ENCODE data around the gene PRM3. TPM values are rescaled to one million over a fixed set of nuclear protein-coding genes. Genes with fewer than 3 reads are reported as not detected.

Gene PRM3
- total and polyA plus RNA-seq, 5 donors from 2014 or later: not detected

GRCh38 chr16:11308493-11309283, 35.3 kb upstream of the PRM3 start:
- Mint-ChIP-seq H3K4me1 (peaks cover 0 to 40% (median 17%) of the 10 kb centered on the region in 4 donors), H3K9me3 (no peaks in the 10 kb centered on the region), H3K27ac (peak overlapping the region in 2 of 3 donors; percentile 85 to 90), H3K27me3 (peaks cover 4% of the 10 kb centered on the region), H3K36me3 (no peaks in the 10 kb centered on the region), H3K4me3 (no peak overlapping the region)
- H3K27me3 ChIP-seq (ENCODE audit: control insufficient read depth, insufficient read depth, low read length): no peaks in the 10 kb centered on the region
- no peak overlapping the region for H3K27ac ChIP-seq (ENCODE audit: insufficient read depth, low read length, poor library complexity, severe bottlenecking)
- H3K4me3 ChIP-seq (ENCODE audit: low read depth, low read length): no peak overlapping the region
- H3K9me3 ChIP-seq (ENCODE audit: control insufficient read depth in 2 of 2, low read length in 2 of 2): no peaks in the 10 kb centered on the region
- H3K4me1 ChIP-seq (ENCODE audit: control insufficient read depth, insufficient read depth, low read length, poor library complexity, severe bottlenecking): peaks cover 43% of the 10 kb centered on the region
- H3K36me3 ChIP-seq (ENCODE audit: control insufficient read depth, insufficient read depth, low read length): no peaks in the 10 kb centered on the region
- DNase-seq (no peak), ATAC-seq (ENCODE audit: low read depth in 2 of 2) (no peak)

DNA sequence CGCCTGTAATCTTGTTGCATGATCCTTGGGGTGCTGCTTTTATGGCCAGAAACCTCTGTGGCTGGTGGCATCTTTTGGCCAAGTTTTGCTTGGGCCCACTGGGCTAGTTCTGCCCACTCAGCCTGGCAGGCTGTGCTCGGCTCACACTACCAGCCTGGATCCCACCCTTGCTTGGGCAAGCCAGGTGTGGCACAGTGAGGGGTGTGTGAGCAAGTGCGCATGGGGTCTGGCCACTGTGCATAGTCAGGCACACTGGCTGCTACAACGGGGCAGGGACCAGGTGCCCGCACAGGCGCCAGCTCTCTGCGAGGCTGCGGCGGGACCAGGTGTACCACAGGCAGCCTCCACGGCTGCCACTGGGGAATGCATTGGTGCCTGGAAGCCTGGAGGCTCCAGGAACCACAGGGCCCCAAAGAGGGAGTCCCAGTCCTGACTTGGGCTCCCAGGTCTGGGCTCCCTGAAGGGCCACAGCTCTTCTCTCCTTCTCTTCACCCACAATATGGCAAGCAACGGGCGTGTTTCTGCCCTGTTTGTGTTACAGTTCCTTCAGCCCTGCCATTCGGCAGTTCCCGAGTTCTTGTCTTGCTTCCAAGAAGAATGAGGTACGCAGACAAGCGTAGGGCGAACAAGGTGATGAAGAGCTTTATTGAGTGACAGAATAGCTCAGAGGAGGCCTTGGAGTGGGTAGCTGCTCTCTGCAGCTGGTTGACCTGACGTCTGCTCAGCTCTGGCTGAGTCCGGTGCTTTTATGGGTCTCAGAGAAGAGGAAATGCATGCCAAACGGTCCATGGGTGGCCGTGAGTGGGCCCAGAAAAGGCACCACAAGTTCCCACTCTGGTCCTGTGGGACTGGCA, 34.4 kb upstream of the PRM3 start:
- peak overlapping the region in 1 of 3 donors; percentile 85 for H3K27ac Mint-ChIP-seq
- no peaks in the 10 kb centered on the region for H3K9me3 ChIP-seq (ENCODE audit: control insufficient read depth in 2 of 2, low read length in 2 of 2)
- peaks cover 4% of the 10 kb centered on the region for H3K27me3 Mint-ChIP-seq
- no peaks in the 10 kb centered on the region for H3K36me3 ChIP-seq (ENCODE audit: control insufficient read depth, insufficient read depth, low read length)
- H3K4me3 ChIP-seq (ENCODE audit: low read depth, low read length): no peak overlapping the region
- peaks cover 0 to 32% (median 11%) of the 10 kb centered on the region in 4 donors for H3K4me1 Mint-ChIP-seq
- no peaks in the 10 kb centered on the region for H3K9me3 Mint-ChIP-seq
- peaks cover 37% of the 10 kb centered on the region for H3K4me1 ChIP-seq (ENCODE audit: control insufficient read depth, insufficient read depth, low read length, poor library complexity, severe bottlenecking)
- DNase-seq (no peak), ATAC-seq (ENCODE audit: low read depth in 2 of 2) (no peak)
- no peaks in the 10 kb centered on the region for H3K36me3 Mint-ChIP-seq
- peak overlapping the region in 1 of 4 donors; percentile 12 for H3K4me3 Mint-ChIP-seq
- no peaks in the 10 kb centered on the region for H3K27me3 ChIP-seq (ENCODE audit: control insufficient read depth, insufficient read depth, low read length)
- no peak overlapping the region for H3K27ac ChIP-seq (ENCODE audit: insufficient read depth, low read length, poor library complexity, severe bottlenecking)

DNA sequence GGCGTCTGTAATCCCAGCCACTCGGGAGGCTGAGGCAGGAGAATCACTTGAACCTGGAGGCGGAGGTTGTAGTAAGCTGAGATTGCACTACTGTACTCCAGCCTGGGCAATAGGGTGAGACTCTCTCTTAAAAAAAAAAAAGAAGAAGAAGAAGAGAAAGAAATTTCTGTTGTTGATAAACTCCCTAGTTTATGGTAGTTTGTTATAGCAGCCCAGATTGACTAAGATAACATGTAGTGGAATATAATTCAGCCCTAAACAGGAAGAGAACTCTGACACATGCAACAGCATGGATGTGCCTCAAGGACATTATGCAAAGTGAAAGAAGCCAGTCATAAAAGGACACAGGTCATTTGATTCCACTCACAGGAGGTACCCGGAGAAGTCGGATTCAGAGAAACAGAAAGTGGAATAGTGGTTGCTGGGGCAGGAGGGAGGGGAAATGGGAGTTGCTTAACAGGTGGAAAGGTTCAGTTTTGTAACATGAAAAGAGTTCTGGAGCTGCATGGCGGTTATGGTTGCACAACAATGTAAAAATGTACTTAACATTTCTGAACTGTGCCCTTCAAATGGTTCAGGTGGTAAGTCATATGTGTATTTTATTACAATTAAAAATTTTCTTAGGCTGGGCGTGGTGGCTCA, 33.7 kb upstream of the PRM3 start:
- Mint-ChIP-seq H3K4me3 (peak overlapping the region in 1 of 4 donors; percentile 0), H3K9me3 (no peaks in the 10 kb centered on the region), H3K27me3 (peaks cover 4% of the 10 kb centered on the region), H3K4me1 (peaks cover 0 to 24% (median 9%) of the 10 kb centered on the region in 4 donors), H3K27ac (peak overlapping the region in 1 of 3 donors; percentile 74), H3K36me3 (no peaks in the 10 kb centered on the region)
- Histone ChIP-seq H3K4me1 (ENCODE audit: control insufficient read depth, insufficient read depth, low read length, poor library complexity, severe bottlenecking) (peaks cover 31% of the 10 kb centered on the region), H3K27me3 (ENCODE audit: control insufficient read depth, insufficient read depth, low read length) (no peaks in the 10 kb centered on the region), H3K36me3 (ENCODE audit: control insufficient read depth, insufficient read depth, low read length) (no peaks in the 10 kb centered on the region), H3K27ac (ENCODE audit: insufficient read depth, low read length, poor library complexity, severe bottlenecking) (no peak overlapping the region), H3K9me3 (ENCODE audit: control insufficient read depth in 2 of 2, low read length in 2 of 2) (no peaks in the 10 kb centered on the region), H3K4me3 (ENCODE audit: low read depth, low read length) (no peak overlapping the region)
- ATAC-seq (ENCODE audit: low read depth in 2 of 2) (no peak), DNase-seq (no peak)

DNA sequence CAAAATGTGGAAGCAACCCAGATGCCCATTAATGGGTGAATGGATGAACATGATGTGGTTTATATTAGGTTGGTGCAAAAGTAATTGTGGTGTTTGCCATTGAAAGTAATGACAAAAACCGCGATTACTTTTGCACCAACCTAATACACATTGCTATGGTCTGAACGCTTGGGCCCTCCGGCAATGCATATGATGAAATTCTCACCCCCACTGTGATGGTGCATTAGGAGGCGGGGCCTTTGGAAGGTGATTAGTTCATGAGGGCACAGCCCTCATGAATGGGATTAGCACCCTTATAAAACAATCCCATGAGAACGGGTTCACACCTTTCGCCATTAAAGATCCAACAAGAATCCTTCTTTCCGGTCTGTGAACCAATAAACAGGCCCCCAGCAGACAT, 33.0 kb upstream of the PRM3 start:
- Mint-ChIP-seq H3K9me3 (no peaks in the 10 kb centered on the region), H3K27ac (no peak overlapping the region), H3K27me3 (peaks cover 4% of the 10 kb centered on the region), H3K36me3 (no peaks in the 10 kb centered on the region), H3K4me1 (peaks cover 0 to 18% (median 9%) of the 10 kb centered on the region in 4 donors), H3K4me3 (no peak overlapping the region)
- Histone ChIP-seq H3K4me3 (ENCODE audit: low read depth, low read length) (no peak overlapping the region), H3K27me3 (ENCODE audit: control insufficient read depth, insufficient read depth, low read length) (no peaks in the 10 kb centered on the region), H3K36me3 (ENCODE audit: control insufficient read depth, insufficient read depth, low read length) (no peaks in the 10 kb centered on the region), H3K9me3 (ENCODE audit: control insufficient read depth in 2 of 2, low read length in 2 of 2) (no peaks in the 10 kb centered on the region), H3K4me1 (ENCODE audit: control insufficient read depth, insufficient read depth, low read length, poor library complexity, severe bottlenecking) (peaks cover 24% of the 10 kb centered on the region), H3K27ac (ENCODE audit: insufficient read depth, low read length, poor library complexity, severe bottlenecking) (no peak overlapping the region)
- DNase-seq (no peak), ATAC-seq (ENCODE audit: low read depth in 2 of 2) (no peak)

- no peaks in the 10 kb centered on the region for H3K9me3 Mint-ChIP-seq
- no peak overlapping the region for H3K4me3 Mint-ChIP-seq
- Histone ChIP-seq H3K27me3 (ENCODE audit: control insufficient read depth, insufficient read depth, low read length) (no peaks in the 10 kb centered on the region), H3K4me1 (ENCODE audit: control insufficient read depth, insufficient read depth, low read length, poor library complexity, severe bottlenecking) (peaks cover under 1% of the 10 kb centered on the region), H3K27ac (ENCODE audit: insufficient read depth, low read length, poor library complexity, severe bottlenecking) (no peak overlapping the region), H3K4me3 (ENCODE audit: low read depth, low read length) (no peak overlapping the region), H3K36me3 (ENCODE audit: control insufficient read depth, insufficient read depth, low read length) (no peaks in the 10 kb centered on the region), H3K9me3 (ENCODE audit: control insufficient read depth in 2 of 2, low read length in 2 of 2) (no peaks in the 10 kb centered on the region)
- no peaks in the 10 kb centered on the region for H3K36me3 Mint-ChIP-seq
- peaks cover 4% of the 10 kb centered on the region for H3K27me3 Mint-ChIP-seq
- ATAC-seq (ENCODE audit: low read depth in 2 of 2) (no peak), DNase-seq (no peak)
- H3K4me1 Mint-ChIP-seq: peaks cover 0 to 4% (median under 1%) of the 10 kb centered on the region in 4 donors
- H3K27ac Mint-ChIP-seq: no peak overlapping the region
These were observed 30.1 kb upstream of the PRM3 start for GRCh38 chr16:11303405-11304138.

- Histone ChIP-seq H3K4me3 (ENCODE audit: low read depth, low read length) (no peak overlapping the region), H3K4me1 (ENCODE audit: control insufficient read depth, insufficient read depth, low read length, poor library complexity, severe bottlenecking) (peaks cover 3% of the 10 kb centered on the region), H3K27me3 (ENCODE audit: control insufficient read depth, insufficient read depth, low read length) (no peaks in the 10 kb centered on the region), H3K9me3 (ENCODE audit: control insufficient read depth in 2 of 2, low read length in 2 of 2) (no peaks in the 10 kb centered on the region), H3K36me3 (ENCODE audit: control insufficient read depth, insufficient read depth, low read length) (no peaks in the 10 kb centered on the region), H3K27ac (ENCODE audit: insufficient read depth, low read length, poor library complexity, severe bottlenecking) (no peak overlapping the region)
- no peak for DNase-seq
- no peak overlapping the region for H3K4me3 Mint-ChIP-seq
- H3K9me3 Mint-ChIP-seq: no peaks in the 10 kb centered on the region
- H3K4me1 Mint-ChIP-seq: peaks cover 0 to 7% (median 1%) of the 10 kb centered on the region in 4 donors
- no peak for ATAC-seq (ENCODE audit: low read depth in 2 of 2)
- H3K36me3 Mint-ChIP-seq: no peaks in the 10 kb centered on the region
- peaks cover 4% of the 10 kb centered on the region for H3K27me3 Mint-ChIP-seq
- no peak overlapping the region for H3K27ac Mint-ChIP-seq
These were observed 29.5 kb upstream of the PRM3 start for GRCh38 chr16:11302977-11303376.

All from CD4-positive, CD25-positive, alpha-beta regulatory T cell (primary cell).